GM20000 (cell line): ENCODE data around the gene SEZ6L.

Source experiments
- DNase-seq: peaks from one replicate; pipeline ENCODE4 v3.0.0; 2012; ENCODE audit warnings: low spot score
- TF ChIP-seq, protein P1 (sequence below): IDR thresholded peaks from 2 replicates; pipeline ENCODE4 v1.5.1; 2012; ENCODE audit warnings: mild to moderate bottlenecking, control low read depth; ENCODE audit errors: extremely low read depth, missing control alignments

Gene SEZ6L

DNA sequence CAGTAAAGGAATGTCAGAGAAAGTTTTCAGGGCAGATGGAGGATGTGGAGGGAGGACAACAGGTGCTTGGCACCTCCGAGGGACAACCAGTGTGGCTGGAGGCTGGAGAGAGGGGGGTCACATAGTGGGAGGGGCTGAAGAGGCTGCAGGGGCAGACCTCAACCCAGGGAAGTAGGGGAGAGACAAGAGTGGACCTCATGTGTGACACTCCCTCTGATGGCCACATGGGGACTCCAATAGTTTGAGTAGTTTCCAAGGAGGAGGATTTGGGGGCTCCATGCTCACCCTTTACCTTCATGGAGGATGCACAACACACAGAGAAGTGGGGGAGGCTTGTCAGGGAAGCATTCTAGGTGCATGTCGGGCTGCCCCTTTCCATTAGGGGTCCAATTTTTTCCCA is 224.7 kb downstream of the SEZ6L start:
- TF ChIP-seq, protein P1, sequence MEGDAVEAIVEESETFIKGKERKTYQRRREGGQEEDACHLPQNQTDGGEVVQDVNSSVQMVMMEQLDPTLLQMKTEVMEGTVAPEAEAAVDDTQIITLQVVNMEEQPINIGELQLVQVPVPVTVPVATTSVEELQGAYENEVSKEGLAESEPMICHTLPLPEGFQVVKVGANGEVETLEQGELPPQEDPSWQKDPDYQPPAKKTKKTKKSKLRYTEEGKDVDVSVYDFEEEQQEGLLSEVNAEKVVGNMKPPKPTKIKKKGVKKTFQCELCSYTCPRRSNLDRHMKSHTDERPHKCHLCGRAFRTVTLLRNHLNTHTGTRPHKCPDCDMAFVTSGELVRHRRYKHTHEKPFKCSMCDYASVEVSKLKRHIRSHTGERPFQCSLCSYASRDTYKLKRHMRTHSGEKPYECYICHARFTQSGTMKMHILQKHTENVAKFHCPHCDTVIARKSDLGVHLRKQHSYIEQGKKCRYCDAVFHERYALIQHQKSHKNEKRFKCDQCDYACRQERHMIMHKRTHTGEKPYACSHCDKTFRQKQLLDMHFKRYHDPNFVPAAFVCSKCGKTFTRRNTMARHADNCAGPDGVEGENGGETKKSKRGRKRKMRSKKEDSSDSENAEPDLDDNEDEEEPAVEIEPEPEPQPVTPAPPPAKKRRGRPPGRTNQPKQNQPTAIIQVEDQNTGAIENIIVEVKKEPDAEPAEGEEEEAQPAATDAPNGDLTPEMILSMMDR, result no peak
- no peak for DNase-seq

DNA sequence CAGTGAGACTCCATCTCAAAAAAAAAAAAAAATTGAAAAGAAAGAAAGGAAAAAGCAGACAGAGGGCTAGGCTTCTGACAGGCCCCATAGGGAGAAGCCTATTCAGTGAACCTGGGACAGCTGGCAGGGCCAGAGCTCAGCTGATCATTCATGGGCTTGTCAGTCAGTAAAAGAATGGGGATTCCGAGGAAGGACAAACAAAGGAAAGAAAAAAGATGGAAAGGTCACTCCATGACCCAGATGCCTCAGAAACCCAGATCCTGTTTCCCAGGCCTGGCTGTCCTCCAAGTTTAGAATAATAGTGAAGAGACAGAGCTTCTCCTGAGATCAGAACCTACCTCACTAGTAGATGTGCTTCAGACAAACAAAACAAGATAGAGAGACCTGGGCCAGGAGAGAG is 225.5 kb downstream of the SEZ6L start:
- TF ChIP-seq, protein P1, result no peak
- DNase-seq, result no peak

DNA sequence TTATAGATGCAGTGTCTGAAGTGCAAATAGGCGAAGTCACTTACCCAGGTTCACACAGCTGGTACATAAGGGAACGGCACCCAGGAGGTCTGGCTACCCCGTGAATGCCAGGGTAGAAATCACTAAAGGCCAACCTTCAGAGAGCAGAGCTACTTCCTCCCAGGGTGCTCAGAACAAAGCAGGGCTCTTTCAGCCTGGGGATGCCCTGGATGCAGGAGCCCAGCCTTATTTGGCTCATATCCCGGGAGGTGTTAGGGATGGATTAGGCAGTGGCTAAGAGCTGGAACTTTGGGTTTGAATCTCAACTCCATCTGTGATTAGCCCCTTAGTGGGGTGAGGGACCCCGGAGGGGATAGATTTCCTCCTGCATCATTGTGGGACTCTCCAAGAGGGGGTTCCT is 226.7 kb downstream of the SEZ6L start:
- TF ChIP-seq, protein P1, result no peak
- no peak for DNase-seq

DNA sequence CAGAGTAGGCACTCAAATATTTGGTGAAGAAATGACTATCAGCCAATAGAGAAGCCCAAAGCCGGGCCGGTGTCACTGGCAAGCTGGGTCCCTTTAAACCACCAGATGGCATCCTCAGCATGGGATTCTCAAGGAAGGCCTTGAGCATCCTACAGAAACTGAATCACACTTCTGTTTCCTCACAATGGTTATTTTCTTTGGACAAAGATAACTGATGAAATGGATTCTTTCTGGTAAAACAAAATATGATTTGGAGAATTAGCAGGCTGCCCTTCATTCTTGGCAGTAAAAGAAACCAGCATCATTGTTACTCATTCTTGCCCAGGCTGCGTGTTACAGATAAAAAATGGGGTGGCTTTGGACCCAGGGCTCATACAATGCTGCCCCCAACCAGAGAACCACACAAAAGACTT is 229.5 kb downstream of the SEZ6L start:
- DNase-seq, result peak; percentile 58
- TF ChIP-seq, protein P1, result peak; percentile 73

DNA sequence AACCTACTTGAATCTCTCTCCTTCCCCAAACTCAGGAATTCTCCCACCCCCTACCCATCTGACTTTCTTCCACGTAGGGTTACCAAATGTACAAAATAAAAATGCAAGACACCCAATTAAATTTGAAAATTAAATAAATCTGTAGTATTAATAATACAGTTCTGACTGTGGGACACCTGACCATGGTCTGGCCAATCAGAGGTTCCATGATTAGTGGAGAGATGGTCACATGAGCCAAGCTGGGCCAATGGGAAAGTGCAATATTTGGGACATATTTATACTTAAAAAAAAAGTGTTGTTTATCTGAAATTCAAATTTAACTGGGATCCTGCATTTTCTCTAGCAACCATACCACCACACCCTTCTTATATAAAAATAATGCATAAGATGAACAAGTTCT is 230.0 kb downstream of the SEZ6L start:
- DNase-seq, result no peak
- TF ChIP-seq, protein P1, result no peak

DNA sequence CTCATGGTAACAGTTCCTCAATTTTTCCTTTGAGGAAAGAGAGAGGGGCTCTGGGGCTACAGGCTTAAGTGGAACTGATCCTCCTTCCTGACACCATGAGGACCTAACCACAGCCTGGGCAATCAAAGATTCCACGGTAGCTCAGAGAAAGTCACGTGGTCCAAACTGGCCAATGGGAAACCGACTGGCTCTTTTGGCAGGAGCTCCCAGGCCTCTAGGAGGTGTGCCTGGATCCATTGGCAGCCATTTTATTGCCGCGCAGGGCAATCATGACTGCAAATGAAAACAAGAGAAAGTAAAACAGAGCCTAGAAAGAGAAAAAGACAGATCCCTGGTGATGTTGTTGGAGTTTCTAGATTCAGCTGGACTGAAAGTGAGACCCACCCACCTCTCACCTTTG is 232.5 kb downstream of the SEZ6L start:
- no peak for DNase-seq

DNA sequence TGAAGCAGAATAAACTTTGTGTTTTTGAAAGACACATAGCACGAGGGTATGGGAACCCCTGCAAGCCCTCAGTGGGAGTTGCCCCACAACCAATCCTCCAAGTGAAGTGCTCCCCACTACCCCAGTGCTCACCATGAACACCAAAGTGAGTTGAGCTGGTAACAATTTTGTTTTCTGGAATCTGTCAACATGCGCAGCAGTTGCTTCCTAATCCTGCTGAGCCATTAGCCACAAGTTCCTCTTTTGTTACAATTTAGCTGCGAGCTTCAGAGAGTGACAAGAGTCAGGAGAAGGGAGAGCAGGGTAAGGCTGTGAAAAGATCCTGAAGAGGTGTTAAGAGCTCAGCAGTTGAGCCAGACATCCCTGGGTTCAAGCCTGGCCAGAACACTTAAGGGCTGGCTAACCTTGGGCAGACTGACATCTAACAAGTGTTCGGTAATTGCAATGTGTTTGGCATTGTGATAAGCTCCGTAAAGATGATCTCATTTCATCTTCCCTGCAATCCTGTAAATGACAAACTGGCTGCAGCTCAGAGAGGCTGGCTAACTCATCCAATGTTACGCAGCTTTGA is 235.7 kb downstream of the SEZ6L start:
- TF ChIP-seq, protein P1, result no peak
- DNase-seq, result no peak

More for the DNA sequence above, 232.5 kb downstream of the SEZ6L start:
- TF ChIP-seq, protein P1, result no peak
